K562 (cell line): ENCODE measurements around the gene CEP68.

Source experiments
- CREB1 ChIP-seq, 2 experiments: sonication (generic) in 1 of 2; formaldehyde crosslinking in 1 of 2; IDR thresholded peaks; 2 replicates each; pipeline versions ENCODE4 v1.6.1 to v1.8.0; 2012 to 2022; ENCODE audit warnings: inconsistent platforms in 1 of 2, mild to moderate bottlenecking in 1 of 2, missing genetic modification reagents in 1 of 2, moderate library complexity in 1 of 2
- GATAD2B ChIP-seq: fragments of 450-650 bp; IDR thresholded peaks from 2 replicates; pipeline ENCODE4 v1.6.1; 2017; ENCODE audit warnings: mild to moderate bottlenecking, borderline replicate concordance
- HLTF ChIP-seq: fragments of 450-650 bp; IDR thresholded peaks from 2 replicates; pipeline ENCODE4 v1.6.1; 2016
- JUN ChIP-seq, 2 experiments: sonication (generic) in 1 of 2; formaldehyde crosslinking in 1 of 2; IDR thresholded peaks; 2 replicates each; pipeline versions ENCODE4 v1.6.1 to v1.8.0; 2012 to 2022; ENCODE audit warnings: borderline replicate concordance in 2 of 2, mild to moderate bottlenecking in 2 of 2, improper control_type of control experiment in 1 of 2, low read depth in 1 of 2, low read length in 1 of 2, missing genetic modification reagents in 1 of 2
- JUND ChIP-seq, 2 experiments: IDR thresholded peaks; 2 replicates in 1 of 2; 3 replicates in 1 of 2; pipeline ENCODE4 v1.6.1; 2011; ENCODE audit warnings: borderline replicate concordance in 2 of 2, low read depth in 2 of 2, low read length in 2 of 2, improper control_type of control experiment in 1 of 2, missing biosample characterization in 1 of 2, missing genetic modification characterization in 1 of 2, missing genetic modification reagents in 1 of 2
- KLF16 ChIP-seq: IDR thresholded peaks from 2 replicates; pipeline ENCODE4 v1.6.1; 2016; ENCODE audit warnings: antibody characterized with exemption
- NR1H2 ChIP-seq: sonication (generic); formaldehyde crosslinking; IDR thresholded peaks from 2 replicates; pipeline ENCODE4 v1.4.0; 2020; ENCODE audit warnings: mild to moderate bottlenecking, missing genetic modification reagents
- SRSF3 ChIP-seq: fragments of 200-400 bp; formaldehyde crosslinking; IDR thresholded peaks from 2 replicates; pipeline ENCODE4 v1.6.1; 2016; ENCODE audit warnings: mild to moderate bottlenecking, low read length, moderate library complexity; ENCODE audit not compliant: insufficient read depth
- ZKSCAN1 ChIP-seq: fragments of 150-350 bp; IDR thresholded peaks from 2 replicates; pipeline ENCODE4 v1.6.1; 2016; ENCODE audit warnings: low read depth, low read length
- ZNF584 ChIP-seq: fragments of 200-800 bp; sonication (Bioruptor generic); IDR thresholded peaks from 2 replicates; pipeline ENCODE4 v1.6.1; 2016; ENCODE audit warnings: low read depth, mild to moderate bottlenecking, missing genetic modification characterization, missing compliant biosample characterization
- TF ChIP-seq, protein P1 (sequence below): fragments of 250-450 bp; sonication (Bioruptor Pico); IDR thresholded peaks from 2 replicates; pipeline ENCODE4 v1.9.0; 2021; ENCODE audit warnings: mild to moderate bottlenecking, inconsistent platforms
- TF ChIP-seq, protein P2 (sequence below), 3 experiments: IDR thresholded peaks in 2 of 3; conservative IDR thresholded peaks in 1 of 3; 2 replicates each; pipeline ENCODE4 v1.5.1; 2011 to 2012; ENCODE audit warnings: low read length in 3 of 3, mild to moderate bottlenecking in 3 of 3, control low read depth in 2 of 3, improper control_type of control experiment in 1 of 3, inconsistent platforms in 1 of 3, low read depth in 1 of 3, mixed read lengths in 1 of 3, moderate library complexity in 1 of 3; ENCODE audit not compliant: insufficient read depth in 2 of 3
- TF ChIP-seq, protein P3 (sequence below): sonication (generic); formaldehyde crosslinking; IDR thresholded peaks from 2 replicates; pipeline ENCODE4 v1.5.0; 2020; ENCODE audit warnings: missing genetic modification reagents
- TF ChIP-seq, protein P4 (sequence below): fragments of 250-450 bp; sonication (Bioruptor Pico); IDR thresholded peaks from 2 replicates; pipeline ENCODE4 v1.8.0; 2021; ENCODE audit warnings: moderate library complexity, mild to moderate bottlenecking, inconsistent platforms

DNA sequence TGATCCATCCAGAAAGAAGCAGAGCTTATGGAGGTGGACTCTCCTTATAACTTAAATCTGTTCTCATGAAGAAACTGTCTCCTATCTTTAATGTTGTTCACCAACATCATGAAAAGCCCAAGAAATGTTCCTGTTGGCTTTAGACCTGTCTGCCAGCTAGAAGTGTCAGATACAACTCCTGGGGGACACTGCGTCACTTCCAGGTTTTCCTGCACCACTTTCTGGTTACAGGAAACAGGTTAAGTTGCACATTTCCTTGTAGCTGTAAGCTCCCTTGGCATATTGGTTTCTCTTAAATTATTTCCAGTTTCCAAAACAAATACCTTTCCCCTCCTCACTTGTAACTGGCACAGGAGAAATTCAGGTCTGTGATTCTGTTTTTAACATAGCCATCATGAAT lies 2.9 kb downstream of the CEP68 start:
- TF ChIP-seq NR1H2 (CRISPR knock-in tag), result no peak
- TF ChIP-seq KLF16, result no peak
- TF ChIP-seq, protein P1, sequence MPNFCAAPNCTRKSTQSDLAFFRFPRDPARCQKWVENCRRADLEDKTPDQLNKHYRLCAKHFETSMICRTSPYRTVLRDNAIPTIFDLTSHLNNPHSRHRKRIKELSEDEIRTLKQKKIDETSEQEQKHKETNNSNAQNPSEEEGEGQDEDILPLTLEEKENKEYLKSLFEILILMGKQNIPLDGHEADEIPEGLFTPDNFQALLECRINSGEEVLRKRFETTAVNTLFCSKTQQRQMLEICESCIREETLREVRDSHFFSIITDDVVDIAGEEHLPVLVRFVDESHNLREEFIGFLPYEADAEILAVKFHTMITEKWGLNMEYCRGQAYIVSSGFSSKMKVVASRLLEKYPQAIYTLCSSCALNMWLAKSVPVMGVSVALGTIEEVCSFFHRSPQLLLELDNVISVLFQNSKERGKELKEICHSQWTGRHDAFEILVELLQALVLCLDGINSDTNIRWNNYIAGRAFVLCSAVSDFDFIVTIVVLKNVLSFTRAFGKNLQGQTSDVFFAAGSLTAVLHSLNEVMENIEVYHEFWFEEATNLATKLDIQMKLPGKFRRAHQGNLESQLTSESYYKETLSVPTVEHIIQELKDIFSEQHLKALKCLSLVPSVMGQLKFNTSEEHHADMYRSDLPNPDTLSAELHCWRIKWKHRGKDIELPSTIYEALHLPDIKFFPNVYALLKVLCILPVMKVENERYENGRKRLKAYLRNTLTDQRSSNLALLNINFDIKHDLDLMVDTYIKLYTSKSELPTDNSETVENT (CRISPR knock-in tag), result no peak
- TF ChIP-seq ZNF584, result no peak
- no peak for TF ChIP-seq CREB1 (IDR thresholded peaks at IDR 0.05)
- TF ChIP-seq CREB1 (CRISPR knock-in tag; IDR thresholded peaks at IDR 0.05), result no peak
- no peak for TF ChIP-seq JUND (IDR thresholded peaks at IDR 0.05; ENCODE audit: borderline replicate concordance, low read depth, low read length)
- TF ChIP-seq JUND (tag; IDR thresholded peaks at IDR 0.05; ENCODE audit: borderline replicate concordance, low read depth, low read length), result no peak
- no peak for TF ChIP-seq GATAD2B
- TF ChIP-seq JUN (IDR thresholded peaks at IDR 0.05; ENCODE audit: borderline replicate concordance, low read depth, low read length), result no peak
- no peak for TF ChIP-seq JUN (CRISPR knock-in tag; IDR thresholded peaks at IDR 0.05; ENCODE audit: borderline replicate concordance)
- TF ChIP-seq, protein P2, sequence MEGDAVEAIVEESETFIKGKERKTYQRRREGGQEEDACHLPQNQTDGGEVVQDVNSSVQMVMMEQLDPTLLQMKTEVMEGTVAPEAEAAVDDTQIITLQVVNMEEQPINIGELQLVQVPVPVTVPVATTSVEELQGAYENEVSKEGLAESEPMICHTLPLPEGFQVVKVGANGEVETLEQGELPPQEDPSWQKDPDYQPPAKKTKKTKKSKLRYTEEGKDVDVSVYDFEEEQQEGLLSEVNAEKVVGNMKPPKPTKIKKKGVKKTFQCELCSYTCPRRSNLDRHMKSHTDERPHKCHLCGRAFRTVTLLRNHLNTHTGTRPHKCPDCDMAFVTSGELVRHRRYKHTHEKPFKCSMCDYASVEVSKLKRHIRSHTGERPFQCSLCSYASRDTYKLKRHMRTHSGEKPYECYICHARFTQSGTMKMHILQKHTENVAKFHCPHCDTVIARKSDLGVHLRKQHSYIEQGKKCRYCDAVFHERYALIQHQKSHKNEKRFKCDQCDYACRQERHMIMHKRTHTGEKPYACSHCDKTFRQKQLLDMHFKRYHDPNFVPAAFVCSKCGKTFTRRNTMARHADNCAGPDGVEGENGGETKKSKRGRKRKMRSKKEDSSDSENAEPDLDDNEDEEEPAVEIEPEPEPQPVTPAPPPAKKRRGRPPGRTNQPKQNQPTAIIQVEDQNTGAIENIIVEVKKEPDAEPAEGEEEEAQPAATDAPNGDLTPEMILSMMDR (IDR thresholded peaks at IDR 0.05 in 2 of 3, conservative IDR thresholded peaks at IDR 0.05 in 1 of 3; ENCODE audit: insufficient read depth in 2 of 3, low read depth in 1 of 3, low read length in 3 of 3), result no peak
- TF ChIP-seq, protein P3, sequence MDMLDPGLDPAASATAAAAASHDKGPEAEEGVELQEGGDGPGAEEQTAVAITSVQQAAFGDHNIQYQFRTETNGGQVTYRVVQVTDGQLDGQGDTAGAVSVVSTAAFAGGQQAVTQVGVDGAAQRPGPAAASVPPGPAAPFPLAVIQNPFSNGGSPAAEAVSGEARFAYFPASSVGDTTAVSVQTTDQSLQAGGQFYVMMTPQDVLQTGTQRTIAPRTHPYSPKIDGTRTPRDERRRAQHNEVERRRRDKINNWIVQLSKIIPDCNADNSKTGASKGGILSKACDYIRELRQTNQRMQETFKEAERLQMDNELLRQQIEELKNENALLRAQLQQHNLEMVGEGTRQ, result no peak
- TF ChIP-seq SRSF3, result no peak
- TF ChIP-seq, protein P4, sequence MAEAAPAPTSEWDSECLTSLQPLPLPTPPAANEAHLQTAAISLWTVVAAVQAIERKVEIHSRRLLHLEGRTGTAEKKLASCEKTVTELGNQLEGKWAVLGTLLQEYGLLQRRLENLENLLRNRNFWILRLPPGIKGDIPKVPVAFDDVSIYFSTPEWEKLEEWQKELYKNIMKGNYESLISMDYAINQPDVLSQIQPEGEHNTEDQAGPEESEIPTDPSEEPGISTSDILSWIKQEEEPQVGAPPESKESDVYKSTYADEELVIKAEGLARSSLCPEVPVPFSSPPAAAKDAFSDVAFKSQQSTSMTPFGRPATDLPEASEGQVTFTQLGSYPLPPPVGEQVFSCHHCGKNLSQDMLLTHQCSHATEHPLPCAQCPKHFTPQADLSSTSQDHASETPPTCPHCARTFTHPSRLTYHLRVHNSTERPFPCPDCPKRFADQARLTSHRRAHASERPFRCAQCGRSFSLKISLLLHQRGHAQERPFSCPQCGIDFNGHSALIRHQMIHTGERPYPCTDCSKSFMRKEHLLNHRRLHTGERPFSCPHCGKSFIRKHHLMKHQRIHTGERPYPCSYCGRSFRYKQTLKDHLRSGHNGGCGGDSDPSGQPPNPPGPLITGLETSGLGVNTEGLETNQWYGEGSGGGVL, result no peak
- no peak for TF ChIP-seq ZKSCAN1
- no peak for TF ChIP-seq HLTF
